Measurements from ENCODE around the gene LRRC59.
A peak's percentile ranks its signal among the peaks of the same experiment; 100 is the strongest.
"Not testable (repeated sequence)": the region's sequence is repeated elsewhere in the genome, so short reads cannot be mapped to it uniquely, and the experiment has no call there.

The LRRC59 gene

GRCh38 chr17:50430821-50431618 lies 33.7 kb upstream of the LRRC59 start:
- no peak for TF ChIP-seq CTCF (IDR thresholded peaks at IDR 0.05)
- intact Hi-C loops (cut with DNase I; ENCODE audit: low total_unique reads): no loop called here
- peaks cover 0 to 20% (median 11%) of the 10 kb centered on the region in 4 donors for H3K4me1 ChIP-seq
- H3K27me3 ChIP-seq: no peaks in the 10 kb centered on the region
- no peaks in the 10 kb centered on the region for H3K36me3 ChIP-seq
- no peak for DNase-seq
- H3K4me3 ChIP-seq: no peak overlapping the region
- no peaks in the 10 kb centered on the region for H3K9me3 ChIP-seq
- no peak overlapping the region for H3K27ac ChIP-seq

- H3K4me3 ChIP-seq: no peak overlapping the region
- H3K4me1 ChIP-seq: peaks cover 0 to 30% (median 18%) of the 10 kb centered on the region in 4 donors
- DNase-seq: no peak
- no peak overlapping the region for H3K27ac ChIP-seq
- TF ChIP-seq CTCF (IDR thresholded peaks at IDR 0.05): no peak
- H3K27me3 ChIP-seq: no peaks in the 10 kb centered on the region
- intact Hi-C loops (cut with DNase I; ENCODE audit: low total_unique reads): no loop called here
- H3K36me3 ChIP-seq: no peaks in the 10 kb centered on the region
- H3K9me3 ChIP-seq: no peaks in the 10 kb centered on the region
Observed at GRCh38 chr17:50429793-50430192, 32.5 kb upstream of the LRRC59 start.

- TF ChIP-seq CTCF (IDR thresholded peaks at IDR 0.05): no peak
- DNase-seq: no peak
- Histone ChIP-seq H3K9me3 (no peaks in the 10 kb centered on the region), H3K27me3 (no peaks in the 10 kb centered on the region), H3K4me1 (peaks cover 0 to 34% (median 20%) of the 10 kb centered on the region in 4 donors), H3K36me3 (no peaks in the 10 kb centered on the region), H3K4me3 (no peak overlapping the region), H3K27ac (no peak overlapping the region)
- intact Hi-C loops (cut with DNase I; ENCODE audit: low total_unique reads): no loop called here
Observed at GRCh38 chr17:50428831-50429424, 31.6 kb upstream of the LRRC59 start.

GRCh38 chr17:50428126-50428525 lies 30.8 kb upstream of the LRRC59 start:
- DNase-seq; H3K9me3 ChIP-seq; H3K27me3 ChIP-seq; H3K27ac ChIP-seq; H3K4me3 ChIP-seq; H3K36me3 ChIP-seq; intact Hi-C loops (cut with DNase I; ENCODE audit: low total_unique reads): not testable (repeated sequence)
- peaks cover 0 to 38% (median 20%) of the 10 kb centered on the region in 4 donors for H3K4me1 ChIP-seq

- H3K27me3 ChIP-seq: no peaks in the 10 kb centered on the region
- no peaks in the 10 kb centered on the region for H3K9me3 ChIP-seq
- H3K4me1 ChIP-seq: peaks cover 0 to 38% (median 20%) of the 10 kb centered on the region in 4 donors
- peak overlapping the region; percentile 81 to 86 for H3K27ac ChIP-seq
- no peak for TF ChIP-seq CTCF (IDR thresholded peaks at IDR 0.05)
- intact Hi-C loops (cut with DNase I; ENCODE audit: low total_unique reads): no loop called here
- H3K36me3 ChIP-seq: no peaks in the 10 kb centered on the region
- peak overlapping the region; percentile 69 to 89 for H3K4me3 ChIP-seq
- peak in 1 of 2 donors; percentile 27 for DNase-seq
Observed at GRCh38 chr17:50426814-50427787, 29.8 kb upstream of the LRRC59 start.

All from tibial artery (tissue), 4 donors.